AG09319 (cell line): ENCODE measurements around the gene DOC2B.
A peak's percentile ranks its signal among the peaks of the same experiment; 100 is the strongest.
"Not testable (repeated sequence)": the region's sequence is repeated elsewhere in the genome, so short reads cannot be mapped to it uniquely, and the experiment has no call there.

Experiments
- DNase-seq: peaks from one replicate; pipeline ENCODE4 v3.0.0-alpha.2; 2010; ENCODE audit warnings: low read depth; ENCODE audit errors: extremely low read depth
- TF ChIP-seq, protein P1 (sequence below): IDR thresholded peaks from 2 replicates; pipeline ENCODE4 v1.5.1; 2011; ENCODE audit warnings: low read depth, mild to moderate bottlenecking, inconsistent platforms, low read length, moderate library complexity

DOC2B gene

DNA sequence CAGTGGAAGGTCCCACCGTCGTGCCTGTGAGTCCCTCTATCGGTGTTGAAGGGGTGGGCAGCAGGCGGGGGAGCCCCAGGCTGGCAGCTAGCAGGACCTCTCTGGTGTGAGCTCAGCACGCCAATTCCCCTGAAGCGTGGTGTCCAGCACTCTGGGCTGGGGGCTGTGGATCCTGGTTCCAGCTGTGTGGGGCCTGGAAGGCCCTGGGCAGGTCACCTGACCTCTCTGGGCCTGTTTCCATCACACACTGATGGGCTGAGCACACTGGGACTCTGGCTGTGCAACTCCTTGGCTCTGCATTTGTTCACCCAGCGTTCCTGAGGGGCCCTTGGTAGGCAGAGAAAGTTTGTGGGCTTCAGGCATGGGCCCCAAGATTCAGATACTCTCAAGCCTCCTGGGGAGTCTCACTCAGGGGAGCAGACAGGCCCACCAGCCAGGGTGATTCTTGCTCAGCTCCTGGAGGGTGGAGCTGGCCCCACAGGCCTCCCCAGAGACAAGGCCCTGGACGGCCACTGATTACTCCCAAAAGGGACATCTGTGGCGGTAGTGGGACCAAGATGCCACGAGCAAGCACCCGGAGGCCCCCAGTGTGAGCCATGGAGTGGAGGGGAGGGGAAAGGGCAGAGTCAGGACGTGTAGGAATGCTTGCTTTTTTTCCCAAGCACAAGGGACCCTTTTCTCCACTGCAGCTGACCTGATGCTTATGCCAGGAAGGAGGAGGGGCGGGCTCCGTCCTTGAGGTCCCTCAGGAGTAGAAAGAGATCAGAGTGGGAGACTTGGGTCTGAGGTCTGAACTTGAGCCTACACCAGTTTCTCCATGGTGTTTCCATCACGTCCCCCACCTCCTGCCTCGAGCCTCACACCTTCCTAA is 35.5 kb downstream of the DOC2B start:
- no peak for DNase-seq
- TF ChIP-seq, protein P1, sequence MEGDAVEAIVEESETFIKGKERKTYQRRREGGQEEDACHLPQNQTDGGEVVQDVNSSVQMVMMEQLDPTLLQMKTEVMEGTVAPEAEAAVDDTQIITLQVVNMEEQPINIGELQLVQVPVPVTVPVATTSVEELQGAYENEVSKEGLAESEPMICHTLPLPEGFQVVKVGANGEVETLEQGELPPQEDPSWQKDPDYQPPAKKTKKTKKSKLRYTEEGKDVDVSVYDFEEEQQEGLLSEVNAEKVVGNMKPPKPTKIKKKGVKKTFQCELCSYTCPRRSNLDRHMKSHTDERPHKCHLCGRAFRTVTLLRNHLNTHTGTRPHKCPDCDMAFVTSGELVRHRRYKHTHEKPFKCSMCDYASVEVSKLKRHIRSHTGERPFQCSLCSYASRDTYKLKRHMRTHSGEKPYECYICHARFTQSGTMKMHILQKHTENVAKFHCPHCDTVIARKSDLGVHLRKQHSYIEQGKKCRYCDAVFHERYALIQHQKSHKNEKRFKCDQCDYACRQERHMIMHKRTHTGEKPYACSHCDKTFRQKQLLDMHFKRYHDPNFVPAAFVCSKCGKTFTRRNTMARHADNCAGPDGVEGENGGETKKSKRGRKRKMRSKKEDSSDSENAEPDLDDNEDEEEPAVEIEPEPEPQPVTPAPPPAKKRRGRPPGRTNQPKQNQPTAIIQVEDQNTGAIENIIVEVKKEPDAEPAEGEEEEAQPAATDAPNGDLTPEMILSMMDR = no peak

- TF ChIP-seq, protein P1 = no peak
- DNase-seq = no peak
Observed at GRCh38 chr17:144936-145670, 36.3 kb downstream of the DOC2B start.

DNA sequence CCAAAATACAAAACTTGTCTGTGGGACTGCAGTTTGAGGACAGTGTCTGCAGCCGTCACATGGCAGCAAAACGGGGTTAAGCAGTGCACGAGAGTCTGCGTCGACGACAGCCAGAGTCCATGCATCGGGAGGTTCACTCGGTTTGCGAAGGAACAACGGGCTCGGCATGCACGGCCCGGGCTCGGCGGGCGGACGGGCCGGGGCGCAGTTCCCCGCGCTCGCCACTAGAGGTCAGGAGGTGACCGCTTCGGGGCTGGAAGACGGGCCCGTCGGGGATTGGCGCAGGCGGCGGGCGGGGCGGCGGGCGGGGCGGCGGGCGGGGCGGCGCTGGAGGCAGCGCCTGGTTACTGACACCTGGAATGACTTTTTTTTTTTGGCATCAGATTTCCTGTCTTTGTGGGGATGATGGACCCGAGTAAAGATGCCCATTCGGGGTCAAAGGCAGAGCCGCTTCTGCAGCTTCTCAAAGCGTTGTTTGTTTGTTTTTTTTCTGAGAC is 37.6 kb downstream of the DOC2B start:
- TF ChIP-seq, protein P1 = peak; percentile 62
- DNase-seq = peak; percentile 23

GRCh38 chr17:142876-143784 is 38.3 kb downstream of the DOC2B start:
- TF ChIP-seq, protein P1 = no peak
- no peak for DNase-seq

GRCh38 chr17:142102-142661 is 39.3 kb downstream of the DOC2B start:
- no peak for DNase-seq
- TF ChIP-seq, protein P1 = no peak

DNA sequence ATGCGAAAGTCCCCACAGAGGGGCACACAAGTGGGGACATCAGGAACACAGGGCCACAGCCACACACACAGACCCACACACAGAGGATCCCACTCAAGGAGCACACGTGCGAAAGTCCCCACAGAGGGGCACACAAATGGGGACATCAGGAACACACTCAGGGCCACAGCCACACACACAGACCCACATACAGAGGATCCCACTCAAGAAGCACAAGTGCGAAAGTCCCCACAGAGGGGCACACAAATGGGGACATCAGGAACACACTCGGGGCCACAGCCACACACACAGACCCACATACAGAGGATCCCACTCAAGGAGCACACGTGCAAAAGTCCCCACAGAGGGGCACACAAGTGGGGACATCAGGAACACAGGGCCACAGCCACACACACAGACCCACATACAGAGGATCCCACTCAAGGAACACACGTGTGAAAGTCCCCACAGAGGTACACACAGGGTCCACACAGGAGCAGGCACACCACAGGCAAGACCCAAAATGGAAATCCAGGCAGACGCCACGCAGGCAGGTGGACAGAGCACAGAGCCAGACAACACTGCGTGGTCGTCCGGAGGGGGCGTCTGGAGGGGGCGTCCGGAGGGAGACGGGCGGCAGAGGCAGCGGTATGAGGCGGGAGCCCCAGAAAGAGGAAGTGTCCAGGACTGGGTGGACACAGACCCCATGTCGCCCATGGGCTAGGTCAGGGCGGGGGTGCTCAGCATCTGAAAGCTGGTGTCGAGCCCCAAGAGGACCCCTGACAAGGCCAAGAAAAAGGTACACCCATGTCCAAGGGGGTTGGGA is 41.8 kb downstream of the DOC2B start:
- not testable (repeated sequence) for DNase-seq

GRCh38 chr17:137166-137807 is 44.2 kb downstream of the DOC2B start, which contains the start of gene SCGB1C2:
Gene SCGB1C2, plus strand, starts transcription at chr17:137569. Its CDS starts 22 bp downstream, at chr17:137591.
- not testable (repeated sequence) for DNase-seq
